Measurements from ENCODE around the gene ATP6V0B.

GRCh38 chr1:43990271-43991199 is 15.8 kb downstream of the ATP6V0B start:
- TF ChIP-seq CTCF (IDR thresholded peaks at IDR 0.05; ENCODE audit: control extremely low read depth in 1 of 3, insufficient read depth in 1 of 3, low read depth in 1 of 3, low read length in 3 of 3) (no peak), POLR2AphosphoS5 (IDR thresholded peaks at IDR 0.05; ENCODE audit: low read depth, low read length) (peak; percentile 25; the same call in 1 of the 2 replicates), FOSL1 (IDR thresholded peaks at IDR 0.05; ENCODE audit: insufficient read depth, low read depth, low read length) (no peak)
